OCI-LY1 (cell line): ENCODE results near the gene UNCX.

Experiments
- H2AFZ ChIP-seq: fragments of 200-600 bp; sonication (generic), shearing (Covaris generic); 2 replicates; pipeline ENCODE4 v1.6.0; 2014; ENCODE audit warnings: antibody characterized with exemption, mild to moderate bottlenecking, low read length
- H3F3A ChIP-seq: fragments of 200-600 bp; sonication (generic), shearing (Covaris generic); 2 replicates; pipeline ENCODE4 v1.6.0; 2014; ENCODE audit warnings: mild to moderate bottlenecking, antibody characterized with exemption, low read length, moderate library complexity; ENCODE audit not compliant: insufficient read depth
- H3K27ac ChIP-seq: fragments of 200-600 bp; sonication (generic); 2 replicates; pipeline ENCODE4 v1.5.1; 2014; ENCODE audit warnings: low read length, mixed run types, mild to moderate bottlenecking, low read depth; ENCODE audit not compliant: poor library complexity, severe bottlenecking
- H3K27me3 ChIP-seq: fragments of 200-600 bp; sonication (generic); 2 replicates; pipeline ENCODE4 v1.6.0; 2014; ENCODE audit warnings: antibody characterized with exemption, mild to moderate bottlenecking, low read length, moderate library complexity; ENCODE audit not compliant: insufficient read depth
- H3K36me3 ChIP-seq: fragments of 200-600 bp; sonication (generic); 2 replicates; pipeline ENCODE4 v1.6.1; 2014; ENCODE audit warnings: mild to moderate bottlenecking, antibody characterized with exemption, low read length, moderate library complexity, mixed read lengths; ENCODE audit not compliant: insufficient read depth
- H3K4me1 ChIP-seq: fragments of 200-600 bp; sonication (generic); 2 replicates; pipeline ENCODE4 v1.5.1; 2014; ENCODE audit warnings: mild to moderate bottlenecking, low read length, moderate library complexity; ENCODE audit not compliant: insufficient read depth, severe bottlenecking
- H3K4me2 ChIP-seq: fragments of 200-600 bp; sonication (generic), shearing (Covaris generic); 2 replicates; pipeline ENCODE4 v1.6.1; 2014; ENCODE audit warnings: low read length
- H3K4me3 ChIP-seq: fragments of 200-600 bp; sonication (generic); 2 replicates; pipeline ENCODE4 v1.5.1; 2014; ENCODE audit warnings: low read length, low read depth, mild to moderate bottlenecking, mixed read lengths; ENCODE audit not compliant: poor library complexity, severe bottlenecking
- H3K79me2 ChIP-seq: fragments of 200-600 bp; shearing (Covaris generic); 2 replicates; pipeline ENCODE4 v1.6.1; 2016; ENCODE audit warnings: mixed run types, low read length, mixed read lengths; ENCODE audit not compliant: insufficient read depth
- H3K9ac ChIP-seq: fragments of 200-600 bp; sonication (generic), shearing (Covaris generic); 2 replicates; pipeline ENCODE4 v1.6.1; 2014; ENCODE audit warnings: mild to moderate bottlenecking, low read length, mixed read lengths
- H3K9me2 ChIP-seq: fragments of 200-600 bp; sonication (generic), shearing (Covaris generic); 2 replicates; pipeline ENCODE4 v1.6.1; 2014; ENCODE audit warnings: low read depth, mild to moderate bottlenecking, low read length, mixed read lengths
- H3K9me3 ChIP-seq: fragments of 200-600 bp; shearing (Covaris generic); 2 replicates; pipeline ENCODE4 v1.6.1; 2014; ENCODE audit warnings: low read length, mixed read lengths
- H4K20me1 ChIP-seq: fragments of 200-600 bp; sonication (generic), shearing (Covaris generic); 2 replicates; pipeline ENCODE4 v1.6.0; 2016; ENCODE audit warnings: mild to moderate bottlenecking, low read length; ENCODE audit not compliant: insufficient read depth
- EZH2 ChIP-seq: fragments of 200-600 bp; sonication (generic), shearing (Covaris generic); IDR thresholded peaks from 2 replicates; pipeline ENCODE4 v1.8.0; 2017; ENCODE audit warnings: borderline replicate concordance, mixed run types, mild to moderate bottlenecking, antibody characterized with exemption, low read length, moderate library complexity, mixed read lengths
- TF ChIP-seq, protein P1 (sequence below): fragments of 200-600 bp; sonication (generic), shearing (Covaris generic); IDR thresholded peaks from 2 replicates; pipeline ENCODE4 v1.5.1; 2017; ENCODE audit warnings: mild to moderate bottlenecking, antibody characterized with exemption, low read length, moderate library complexity, mixed read lengths

The UNCX gene

DNA sequence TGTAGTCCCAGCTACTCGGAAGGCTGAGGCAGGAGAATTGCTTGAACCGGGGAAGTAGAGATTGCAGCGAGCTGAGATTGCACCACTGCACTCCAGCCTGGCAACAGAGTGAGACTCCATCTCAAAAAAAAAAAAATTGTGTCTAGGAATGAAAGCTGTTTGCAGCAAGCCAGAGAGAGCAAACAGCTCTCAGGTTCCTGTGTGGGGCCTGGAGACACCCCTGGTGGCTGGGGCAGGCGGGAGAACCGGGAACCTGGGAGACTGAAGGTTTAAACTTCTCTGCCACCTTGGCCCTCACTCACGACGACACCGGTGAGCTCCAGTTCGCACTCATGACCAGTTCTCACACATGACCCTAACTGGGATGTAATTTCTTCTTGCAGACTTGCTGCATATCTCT, 13.2 kb upstream of the UNCX start:
- no peak overlapping the region for H3K4me3 ChIP-seq
- H3K9me3 ChIP-seq = no peaks in the 10 kb centered on the region
- no peaks in the 10 kb centered on the region for H4K20me1 ChIP-seq
- TF ChIP-seq EZH2 = no peak
- TF ChIP-seq, protein P1, sequence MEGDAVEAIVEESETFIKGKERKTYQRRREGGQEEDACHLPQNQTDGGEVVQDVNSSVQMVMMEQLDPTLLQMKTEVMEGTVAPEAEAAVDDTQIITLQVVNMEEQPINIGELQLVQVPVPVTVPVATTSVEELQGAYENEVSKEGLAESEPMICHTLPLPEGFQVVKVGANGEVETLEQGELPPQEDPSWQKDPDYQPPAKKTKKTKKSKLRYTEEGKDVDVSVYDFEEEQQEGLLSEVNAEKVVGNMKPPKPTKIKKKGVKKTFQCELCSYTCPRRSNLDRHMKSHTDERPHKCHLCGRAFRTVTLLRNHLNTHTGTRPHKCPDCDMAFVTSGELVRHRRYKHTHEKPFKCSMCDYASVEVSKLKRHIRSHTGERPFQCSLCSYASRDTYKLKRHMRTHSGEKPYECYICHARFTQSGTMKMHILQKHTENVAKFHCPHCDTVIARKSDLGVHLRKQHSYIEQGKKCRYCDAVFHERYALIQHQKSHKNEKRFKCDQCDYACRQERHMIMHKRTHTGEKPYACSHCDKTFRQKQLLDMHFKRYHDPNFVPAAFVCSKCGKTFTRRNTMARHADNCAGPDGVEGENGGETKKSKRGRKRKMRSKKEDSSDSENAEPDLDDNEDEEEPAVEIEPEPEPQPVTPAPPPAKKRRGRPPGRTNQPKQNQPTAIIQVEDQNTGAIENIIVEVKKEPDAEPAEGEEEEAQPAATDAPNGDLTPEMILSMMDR = no peak
- no peaks in the 10 kb centered on the region for H3K36me3 ChIP-seq
- H3K27me3 ChIP-seq = no peaks in the 10 kb centered on the region
- H2AFZ ChIP-seq = no peak overlapping the region
- no peaks in the 10 kb centered on the region for H3F3A ChIP-seq
- H3K9me2 ChIP-seq = no peaks in the 10 kb centered on the region
- H3K27ac ChIP-seq = no peak overlapping the region
- no peaks in the 10 kb centered on the region for H3K79me2 ChIP-seq
- no peaks in the 10 kb centered on the region for H3K4me1 ChIP-seq
- H3K9ac ChIP-seq = no peak overlapping the region
- no peak overlapping the region for H3K4me2 ChIP-seq

GRCh38 chr7:1220000-1220726, 12.5 kb upstream of the UNCX start:
- H3K36me3 ChIP-seq = no peaks in the 10 kb centered on the region
- H3K9me3 ChIP-seq = no peaks in the 10 kb centered on the region
- H3K4me3 ChIP-seq = no peak overlapping the region
- H4K20me1 ChIP-seq = no peaks in the 10 kb centered on the region
- H3K9ac ChIP-seq = no peak overlapping the region
- no peak overlapping the region for H3K4me2 ChIP-seq
- no peaks in the 10 kb centered on the region for H3K79me2 ChIP-seq
- H3K9me2 ChIP-seq = no peaks in the 10 kb centered on the region
- TF ChIP-seq, protein P1 = no peak
- TF ChIP-seq EZH2 = no peak
- no peaks in the 10 kb centered on the region for H3K27me3 ChIP-seq
- no peak overlapping the region for H2AFZ ChIP-seq
- no peak overlapping the region for H3K27ac ChIP-seq
- no peaks in the 10 kb centered on the region for H3F3A ChIP-seq
- no peaks in the 10 kb centered on the region for H3K4me1 ChIP-seq

DNA sequence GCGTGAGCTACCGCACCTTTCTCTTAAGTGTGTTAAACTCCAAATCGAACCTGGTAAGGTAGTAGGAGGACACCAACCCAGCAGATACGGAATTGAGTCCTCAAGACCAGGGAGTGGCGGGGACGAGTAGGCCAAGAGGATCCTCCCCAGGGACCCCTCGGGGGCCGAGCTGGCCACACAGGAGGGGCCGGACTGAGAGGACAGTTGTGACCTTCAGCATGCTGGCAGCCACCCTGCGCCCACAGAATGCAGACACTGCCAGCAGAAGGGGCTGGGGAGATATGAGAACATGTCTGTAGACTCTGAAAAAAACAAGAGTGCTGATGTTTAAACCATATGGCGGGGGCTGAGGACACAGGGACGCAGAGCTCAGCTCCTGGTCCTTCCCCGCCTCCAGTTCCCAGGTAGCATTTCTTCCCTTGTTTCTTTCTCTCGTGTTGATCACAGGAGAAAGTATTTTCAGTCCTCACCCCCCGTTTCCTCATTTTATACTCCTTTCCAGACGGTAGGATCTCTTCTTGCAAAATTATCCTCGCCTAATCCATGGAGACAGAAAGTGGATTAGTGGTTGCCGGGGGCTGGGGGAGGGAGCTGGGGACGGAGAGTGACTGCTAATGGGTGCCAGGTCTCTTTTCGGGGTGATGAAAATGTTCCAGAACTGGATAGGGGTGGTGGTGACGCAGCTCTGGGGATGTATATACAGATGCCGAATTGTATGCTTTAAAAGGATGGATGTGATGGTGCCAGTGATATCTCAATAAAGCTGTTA, 11.5 kb upstream of the UNCX start:
- Histone ChIP-seq H3F3A (no peaks in the 10 kb centered on the region), H3K27ac (no peak overlapping the region), H3K9ac (no peak overlapping the region), H3K79me2 (no peaks in the 10 kb centered on the region), H3K9me2 (no peaks in the 10 kb centered on the region), H3K4me3 (no peak overlapping the region), H3K4me1 (no peaks in the 10 kb centered on the region), H2AFZ (no peak overlapping the region), H4K20me1 (no peaks in the 10 kb centered on the region), H3K9me3 (no peaks in the 10 kb centered on the region), H3K36me3 (no peaks in the 10 kb centered on the region), H3K27me3 (no peaks in the 10 kb centered on the region), H3K4me2 (no peak overlapping the region)
- TF ChIP-seq, protein P1 = no peak
- no peak for TF ChIP-seq EZH2
